Neural cell (in vitro differentiated cells): ENCODE data around the gene RCN1. TPM values are rescaled to one million over a fixed set of nuclear protein-coding genes. Genes with fewer than 3 reads are reported as not detected.

Experiments
- H2AFZ ChIP-seq: fragments of 200-600, 300-800 bp; sonication (generic), shearing (Covaris generic); 2 replicates; pipeline ENCODE4 v1.6.0; 2014; ENCODE audit warnings: low read depth, mild to moderate bottlenecking, antibody characterized with exemption, low read length, moderate library complexity
- H3F3A ChIP-seq: fragments of 200-600 bp; shearing (Covaris generic); 2 replicates; pipeline ENCODE4 v1.6.1; 2016; ENCODE audit warnings: mild to moderate bottlenecking, moderate library complexity, mixed read lengths, antibody characterized with exemption, low read length; ENCODE audit not compliant: insufficient read depth, poor library complexity, severe bottlenecking
- H3K27ac ChIP-seq: fragments of 200-600, 300-800 bp; sonication (generic), shearing (Covaris generic); 2 replicates; pipeline ENCODE4 v1.5.1; 2014; ENCODE audit warnings: mild to moderate bottlenecking, low read length, moderate library complexity
- H3K27me3 ChIP-seq: fragments of 300-800, 200-600 bp; sonication (generic), shearing (Covaris generic); 2 replicates; pipeline ENCODE4 v1.6.0; 2014; ENCODE audit warnings: mild to moderate bottlenecking, low read depth, low read length, moderate library complexity; ENCODE audit not compliant: insufficient read depth
- H3K36me3 ChIP-seq: fragments of 300-800, 200-600 bp; sonication (generic), shearing (Covaris generic); 2 replicates; pipeline ENCODE4 v1.5.1; 2014; ENCODE audit warnings: mild to moderate bottlenecking, antibody characterized with exemption, low read length, moderate library complexity; ENCODE audit not compliant: insufficient read depth
- H3K4me2 ChIP-seq: fragments of 300-800, 200-600 bp; sonication (generic), shearing (Covaris generic); 2 replicates; pipeline ENCODE4 v1.6.0; 2014; ENCODE audit warnings: mild to moderate bottlenecking, low read length
- H3K4me3 ChIP-seq: fragments of 300-800, 200-600 bp; sonication (generic), shearing (Covaris generic); 2 replicates; pipeline ENCODE4 v1.5.1; 2014; ENCODE audit warnings: mild to moderate bottlenecking, low read length, moderate library complexity
- H3K79me2 ChIP-seq: fragments of 200-600 bp; shearing (Covaris generic); replicated peaks from 2 replicates; pipeline ENCODE4 v1.6.0; 2014; ENCODE audit warnings: mild to moderate bottlenecking, low read length, moderate library complexity; ENCODE audit not compliant: insufficient read depth
- H3K9ac ChIP-seq: fragments of 300-800, 200-600 bp; sonication (generic), shearing (Covaris generic); 2 replicates; pipeline ENCODE4 v1.6.1; 2016; ENCODE audit warnings: mild to moderate bottlenecking, low read length, mixed read lengths
- H3K9me2 ChIP-seq: fragments of 200-600 bp; shearing (Covaris generic); 2 replicates; pipeline ENCODE4 v1.6.1; 2016; ENCODE audit warnings: mild to moderate bottlenecking, low read length, mixed read lengths; ENCODE audit not compliant: insufficient read depth
- H3K9me3 ChIP-seq: fragments of 200-600, 300-800 bp; sonication (generic), shearing (Covaris generic); 2 replicates; pipeline ENCODE4 v1.6.1; 2016; ENCODE audit warnings: mild to moderate bottlenecking, mixed run types, low read length, moderate library complexity, mixed read lengths
- H4K20me1 ChIP-seq: fragments of 200-600 bp; shearing (Covaris generic); 2 replicates; pipeline ENCODE4 v1.6.1; 2016; ENCODE audit warnings: mild to moderate bottlenecking, mixed run types; ENCODE audit not compliant: insufficient read depth
- CTCF ChIP-seq: fragments of 450-650 bp; IDR thresholded peaks from 2 replicates; pipeline ENCODE4 v1.5.1; 2014; ENCODE audit warnings: antibody characterized with exemption, mild to moderate bottlenecking, moderate library complexity; ENCODE audit not compliant: poor library complexity, severe bottlenecking
- EP300 ChIP-seq: fragments of 450-650 bp; conservative IDR thresholded peaks from 2 replicates; pipeline ENCODE4 v1.6.1; 2014; ENCODE audit warnings: antibody characterized with exemption, mild to moderate bottlenecking, moderate library complexity; ENCODE audit not compliant: poor library complexity, severe bottlenecking
- EZH2 ChIP-seq: fragments of 200-600, 300-800 bp; shearing (Covaris generic), sonication (generic); IDR thresholded peaks from 2 replicates; pipeline ENCODE4 v1.6.1; 2014; ENCODE audit warnings: antibody characterized with exemption, low read length, borderline replicate concordance, mild to moderate bottlenecking; ENCODE audit not compliant: insufficient read depth, poor library complexity, severe bottlenecking
- MXI1 ChIP-seq: fragments of 450-650 bp; conservative IDR thresholded peaks from 2 replicates; pipeline ENCODE4 v1.6.1; 2014; ENCODE audit warnings: antibody characterized with exemption, mild to moderate bottlenecking; ENCODE audit not compliant: poor library complexity, severe bottlenecking
- POLR2AphosphoS5 ChIP-seq: IDR thresholded peaks from 2 replicates; pipeline ENCODE4 v1.6.1; 2012
- RAD21 ChIP-seq: fragments of 450-650 bp; conservative IDR thresholded peaks from 2 replicates; pipeline ENCODE4 v1.6.1; 2014; ENCODE audit warnings: antibody characterized with exemption, mild to moderate bottlenecking, moderate library complexity
- REST ChIP-seq: IDR thresholded peaks from 2 replicates; pipeline ENCODE4 v1.6.1; 2012; ENCODE audit warnings: borderline replicate concordance
- SMC3 ChIP-seq: fragments of 450-650 bp; conservative IDR thresholded peaks from 2 replicates; pipeline ENCODE4 v1.6.1; 2014; ENCODE audit warnings: antibody characterized with exemption, mild to moderate bottlenecking, moderate library complexity; ENCODE audit not compliant: poor library complexity
- TAF1 ChIP-seq: IDR thresholded peaks from 2 replicates; pipeline ENCODE4 v1.6.1; 2012; ENCODE audit warnings: low read depth
- polyA plus RNA-seq: library from polyadenylated mRNA; depleted of rRNA; stranded (reverse); fragments of >200 nt; gene quantifications from 2 replicates; pipeline ENCODE4 v1.2.3, GENCODE V29; 2014

The RCN1 gene
- polyA plus RNA-seq, 1 donor from 2014 or later: 66.7 TPM

GRCh38 chr11:32055861-32056260 lies 35.0 kb upstream of the RCN1 start:
- H3K4me2 ChIP-seq: no peak overlapping the region
- no peaks in the 10 kb centered on the region for H3K9me3 ChIP-seq
- no peaks in the 10 kb centered on the region for H3K27me3 ChIP-seq
- no peaks in the 10 kb centered on the region for H3K36me3 ChIP-seq
- no peak overlapping the region for H3K27ac ChIP-seq
- H3K9ac ChIP-seq: no peak overlapping the region
- H4K20me1 ChIP-seq: no peaks in the 10 kb centered on the region
- no peak overlapping the region for H2AFZ ChIP-seq
- no peak for TF ChIP-seq MXI1
- TF ChIP-seq POLR2AphosphoS5: no peak
- no peak for TF ChIP-seq EZH2
- no peak for TF ChIP-seq EP300
- TF ChIP-seq RAD21: no peak
- no peak for TF ChIP-seq SMC3
- TF ChIP-seq CTCF: no peak
- no peak for TF ChIP-seq TAF1
- no peak for TF ChIP-seq REST
- no peaks in the 10 kb centered on the region for H3K9me2 ChIP-seq
- H3F3A ChIP-seq: no peaks in the 10 kb centered on the region
- H3K4me3 ChIP-seq: no peak overlapping the region
- H3K79me2 ChIP-seq: no peaks in the 10 kb centered on the region

GRCh38 chr11:32056438-32056837 lies 34.4 kb upstream of the RCN1 start:
- Histone ChIP-seq H3K4me2 (no peak overlapping the region), H3K4me3 (no peak overlapping the region), H3K9me3 (no peaks in the 10 kb centered on the region), H3F3A (no peaks in the 10 kb centered on the region), H3K27ac (no peak overlapping the region), H3K9me2 (no peaks in the 10 kb centered on the region), H3K36me3 (no peaks in the 10 kb centered on the region), H2AFZ (no peak overlapping the region), H3K79me2 (no peaks in the 10 kb centered on the region), H3K9ac (no peak overlapping the region), H4K20me1 (no peaks in the 10 kb centered on the region), H3K27me3 (no peaks in the 10 kb centered on the region)
- TF ChIP-seq CTCF (no peak), REST (no peak), MXI1 (no peak), SMC3 (no peak), TAF1 (no peak), EP300 (no peak), RAD21 (no peak), POLR2AphosphoS5 (no peak), EZH2 (no peak)
